ENCODE measurements around the gene ZNF507. TPM values are rescaled to one million over a fixed set of nuclear protein-coding genes. Genes with fewer than 3 reads are reported as not detected.
"Not testable (repeated sequence)": the region's sequence is repeated elsewhere in the genome, so short reads cannot be mapped to it uniquely, and the experiment has no call there.

ZNF507 gene
- total RNA-seq, 1 donor from 2014 or later = 7.2 TPM

DNA sequence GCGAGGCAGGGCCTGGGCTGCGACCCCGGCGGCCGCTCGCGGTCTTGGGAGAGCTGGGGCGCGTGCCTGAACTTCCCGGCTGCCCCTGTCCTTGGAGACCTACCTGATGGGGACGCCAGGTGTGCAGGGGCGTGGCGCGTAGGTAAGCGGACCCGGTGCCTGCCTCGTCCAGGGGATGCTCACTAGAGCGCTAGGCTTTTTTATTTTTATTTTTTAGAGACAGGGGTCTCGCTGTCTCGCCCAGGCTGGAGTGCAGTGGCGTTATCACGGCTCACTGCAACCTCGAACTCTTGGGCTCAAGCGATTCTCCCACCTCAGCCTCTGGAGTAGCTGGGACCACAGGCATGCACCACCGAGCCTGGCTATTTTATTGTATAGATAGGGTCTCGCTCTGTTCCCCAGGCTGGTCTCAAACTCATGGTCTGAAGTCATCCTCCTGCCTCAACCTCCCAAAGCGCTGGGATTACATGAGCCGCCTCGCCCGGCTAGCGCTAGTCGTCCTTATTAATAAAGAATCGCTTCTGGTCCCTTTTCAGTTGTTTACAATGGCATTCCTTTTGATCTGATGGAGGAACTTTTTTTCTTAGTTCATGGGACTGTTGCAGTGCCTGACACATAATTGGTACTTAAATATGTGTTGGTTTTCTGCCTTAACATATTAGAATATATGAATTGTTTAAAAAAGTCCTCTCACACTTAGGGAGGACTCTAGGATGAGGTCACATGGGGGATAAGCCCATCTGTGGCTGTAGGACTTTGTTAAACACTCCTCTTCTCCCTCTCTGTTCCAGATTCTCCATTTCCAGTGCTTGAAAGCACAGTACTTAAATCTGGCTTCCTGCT lies 61.0 kb downstream of the ZNF507 start:
- DNase-seq (ENCODE audit: low read depth in 2 of 2) = no peak

DNA sequence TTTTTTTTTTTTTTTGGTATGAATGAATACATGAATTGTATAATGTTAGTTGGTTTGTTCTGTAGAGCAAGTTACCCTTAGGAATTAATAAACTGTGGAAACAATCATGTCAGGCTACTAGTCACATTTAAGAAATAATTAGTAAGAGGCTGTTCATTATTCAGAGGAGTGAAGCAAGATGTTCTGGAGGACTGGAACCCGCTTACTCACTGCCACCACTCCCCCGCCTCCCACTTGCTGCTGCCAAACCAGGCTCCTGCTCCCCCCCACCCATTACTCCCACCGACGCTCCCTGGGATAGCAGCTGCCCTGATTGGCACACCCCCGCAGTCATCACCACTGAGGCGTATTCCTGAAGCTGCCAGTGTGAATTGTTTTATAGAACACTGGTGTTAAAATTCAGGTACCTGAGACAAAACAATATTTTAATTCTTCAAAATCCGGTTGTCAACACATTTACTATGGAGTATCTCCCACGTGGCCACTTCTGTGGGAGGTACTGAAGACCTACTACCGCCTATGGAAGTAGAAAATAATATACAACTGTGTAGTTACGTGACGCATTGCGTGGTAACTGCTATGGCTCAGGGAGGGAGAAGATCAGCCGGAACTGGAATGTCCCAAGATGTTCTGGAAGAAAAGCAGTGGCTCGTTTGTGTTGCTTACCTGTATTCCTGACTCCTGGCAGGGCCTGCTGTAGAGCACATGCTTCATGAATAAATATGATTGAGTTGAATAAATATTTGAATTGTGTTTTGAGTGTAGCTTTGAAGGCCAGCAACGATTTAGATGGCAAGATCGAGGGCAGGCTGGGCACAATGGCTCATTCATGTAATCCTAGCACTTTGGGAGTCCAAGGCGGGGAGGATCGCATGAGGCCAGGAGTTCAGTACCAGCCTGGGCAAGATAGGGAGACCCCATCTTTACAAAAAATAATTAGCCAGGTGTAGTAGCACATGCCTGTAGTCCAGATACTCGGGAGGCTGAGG lies 61.9 kb downstream of the ZNF507 start:
- no peak for DNase-seq (ENCODE audit: low read depth in 2 of 2)

GRCh38 chr19:32415246-32415645 lies 69.8 kb downstream of the ZNF507 start:
- DNase-seq (ENCODE audit: low read depth in 2 of 2) = no peak

GRCh38 chr19:32415669-32416068 lies 70.3 kb downstream of the ZNF507 start:
- DNase-seq (ENCODE audit: low read depth in 2 of 2) = no peak

- no peak for DNase-seq (ENCODE audit: low read depth in 2 of 2)
These were observed 71.5 kb downstream of the ZNF507 start for GRCh38 chr19:32416749-32417456.

DNA sequence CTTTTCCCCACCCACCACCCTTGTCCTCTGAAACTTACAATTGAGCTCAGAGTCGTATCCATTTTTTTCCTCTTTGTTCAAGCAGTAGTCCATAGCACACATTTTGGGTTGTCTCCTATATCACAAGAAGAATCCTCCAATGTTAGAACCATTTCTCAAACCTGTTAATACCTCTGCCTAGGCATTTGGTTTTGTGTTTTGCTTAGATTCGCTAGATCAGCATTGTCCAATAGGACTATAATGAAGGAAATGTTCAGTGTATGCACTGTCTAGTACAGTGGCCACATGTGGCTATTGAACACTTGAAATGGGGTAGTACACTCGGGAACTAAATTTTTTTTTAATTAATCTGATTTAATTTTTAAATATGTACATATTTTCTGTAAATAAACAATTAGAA lies 72.7 kb downstream of the ZNF507 start:
- DNase-seq (ENCODE audit: low read depth in 2 of 2) = no peak

DNA sequence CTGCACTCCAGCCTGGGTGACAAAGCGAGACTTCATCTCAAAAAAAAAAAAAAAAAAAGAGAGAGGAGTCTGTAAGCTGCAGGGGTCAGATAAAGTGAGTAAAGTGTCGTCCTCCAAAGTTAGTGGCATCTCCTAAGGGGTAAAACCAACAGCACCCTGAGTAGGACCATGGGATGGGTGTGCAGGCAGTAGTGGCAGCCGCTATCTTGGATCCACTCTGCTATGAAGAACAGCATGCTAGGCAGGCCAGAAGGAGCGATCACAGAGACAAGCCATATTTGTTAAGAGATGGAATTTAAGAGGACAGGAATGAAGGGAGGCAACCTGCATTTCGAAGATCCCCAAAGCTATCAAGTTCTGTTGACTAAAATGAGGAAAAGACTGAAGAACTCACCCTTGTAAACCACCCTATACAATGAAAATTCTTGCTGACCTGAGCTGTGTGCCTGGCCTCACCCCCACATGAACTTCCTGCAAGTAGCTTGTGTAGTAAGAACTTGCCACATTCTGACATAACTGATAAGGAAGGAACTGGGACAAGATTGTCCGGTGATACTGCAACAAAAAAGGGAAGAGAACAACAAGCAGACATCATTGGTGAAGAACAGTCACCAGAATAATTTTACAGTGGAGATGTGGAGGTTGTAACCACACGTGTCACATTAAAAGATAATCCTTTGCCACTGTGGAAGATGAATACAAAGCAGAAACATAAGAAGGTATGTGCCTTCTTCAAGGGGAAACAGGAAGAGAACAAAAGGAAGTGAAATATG lies 76.4 kb downstream of the ZNF507 start:
- DNase-seq (ENCODE audit: low read depth in 2 of 2) = peak in 1 of 2 donors; percentile 17

- DNase-seq (ENCODE audit: low read depth in 2 of 2) = no peak
These were observed 77.0 kb downstream of the ZNF507 start for GRCh38 chr19:32422435-32422834.

GRCh38 chr19:32423944-32424343 lies 78.5 kb downstream of the ZNF507 start:
- DNase-seq (ENCODE audit: low read depth in 2 of 2) = not testable (repeated sequence)

DNA sequence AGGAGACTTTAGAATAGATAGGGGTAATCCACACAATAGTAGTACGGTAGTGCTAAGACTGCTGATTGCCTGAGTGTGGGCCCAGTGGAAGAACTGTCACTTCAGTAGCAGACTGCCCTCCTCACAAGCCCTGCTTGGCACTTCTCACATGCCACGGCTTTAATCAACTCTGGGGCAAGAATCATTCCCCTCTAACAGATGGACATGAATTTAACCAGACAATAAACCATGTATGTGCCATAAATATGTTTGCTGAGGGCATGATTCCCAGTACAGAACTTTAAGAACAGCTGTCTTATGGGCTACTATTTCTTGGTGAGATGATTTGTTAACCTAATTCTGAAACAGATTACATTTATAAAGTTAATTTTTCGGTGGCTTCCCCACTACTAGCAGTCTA lies 82.1 kb downstream of the ZNF507 start:
- DNase-seq (ENCODE audit: low read depth in 2 of 2) = no peak

GRCh38 chr19:32436692-32437091 lies 91.3 kb downstream of the ZNF507 start:
- no peak for DNase-seq (ENCODE audit: low read depth in 2 of 2)

- DNase-seq (ENCODE audit: low read depth in 2 of 2) = no peak
These were observed 91.7 kb downstream of the ZNF507 start for GRCh38 chr19:32437096-32437495.

Other genes with a start within 250 kb of the ZNF507 start
- 18.6 and 30.1 TPM in 2 replicates for gene DPY19L3, start 60.2 kb downstream of the ZNF507 start, total RNA-seq
- gene PDCD5, start 235.6 kb downstream of the ZNF507 start, total RNA-seq = 48.5 and 80.7 TPM in 2 replicates